ENCODE results near the gene ARHGEF40. TPM values are rescaled to one million over a fixed set of nuclear protein-coding genes. Genes with fewer than 3 reads are reported as not detected.

Gene ARHGEF40
- 20.9 and 30.8 TPM in 2 replicates for total RNA-seq

GRCh38 chr14:21070083-21070609 is at the start of gene ARHGEF40:
Gene ARHGEF40 (plus strand): TSS chr14:21070304. CDS start chr14:21070397, 93 bp downstream.

GRCh38 chr14:21024585-21025370 is 45.3 kb upstream of the ARHGEF40 start, which contains the start of gene NDRG2:
Gene NDRG2 (minus strand): TSS chr14:21025061. CDS start chr14:21023315, 1,746 bp downstream.

GRCh38 chr14:21029917-21030316 is 40.2 kb upstream of the ARHGEF40 start, which contains the start of gene TPPP2:
Gene TPPP2 (plus strand): TSS chr14:21030217. CDS start chr14:21030582, 365 bp downstream.

GRCh38 chr14:21034707-21035106 is 35.4 kb upstream of the ARHGEF40 start, which contains the start of gene RNASE13:
Gene RNASE13 (minus strand): TSS chr14:21034807. CDS start chr14:21034288, 519 bp downstream.

GRCh38 chr14:21041676-21042433 is 28.2 kb upstream of the ARHGEF40 start, which contains the start of gene RNASE7:
Gene RNASE7 (plus strand): TSS chr14:21042362. CDS start chr14:21042993, 631 bp downstream.

GRCh38 chr14:21057803-21058675 is 12.1 kb upstream of the ARHGEF40 start, which contains the start of gene RNASE8:
Gene RNASE8 (plus strand): TSS chr14:21057822. CDS start chr14:21057893, 71 bp downstream.

GRCh38 chr14:21098076-21098891 is 28.2 kb downstream of the ARHGEF40 start, which contains the start of gene ZNF219:
Gene ZNF219 (minus strand): TSS chr14:21098655. CDS start chr14:21093591, 5,064 bp downstream.

GRCh38 chr14:21100931-21101330 is 30.8 kb downstream of the ARHGEF40 start, which contains the start of gene TMEM253:
Gene TMEM253 (plus strand): TSS chr14:21101066. CDS start chr14:21101344, 278 bp downstream.

Other genes with a start within 250 kb of the ARHGEF40 start
- not detected in 2 replicates for gene RNASE3, start 178.9 kb upstream of the ARHGEF40 start, total RNA-seq
- gene RNASE2, start 114.8 kb upstream of the ARHGEF40 start, total RNA-seq, result not detected in 2 replicates
- 72.5 and 78.1 TPM in 2 replicates for gene METTL17, start 80.3 kb upstream of the ARHGEF40 start, total RNA-seq
- gene SLC39A2, start 71.0 kb upstream of the ARHGEF40 start, total RNA-seq, result 0.18 and 0.58 TPM in 2 replicates
- gene NDRG2, start 45.2 kb upstream of the ARHGEF40 start, total RNA-seq, result 0.18 TPM in 1 of 2 replicates, not detected in the other
- not detected in 2 replicates for gene TPPP2, start 40.1 kb upstream of the ARHGEF40 start, total RNA-seq
- gene RNASE13, start 35.5 kb upstream of the ARHGEF40 start, total RNA-seq, result not detected in 2 replicates
- not detected in 2 replicates for gene RNASE7, start 27.9 kb upstream of the ARHGEF40 start, total RNA-seq
- not detected in 2 replicates for gene RNASE8, start 12.5 kb upstream of the ARHGEF40 start, total RNA-seq
- 0.29 and 1.1 TPM in 2 replicates for gene ZNF219, start 28.4 kb downstream of the ARHGEF40 start, total RNA-seq
- gene TMEM253, start 30.8 kb downstream of the ARHGEF40 start, total RNA-seq, result not detected in 2 replicates
- not detected in 2 replicates for gene OR5AU1, start 85.8 kb downstream of the ARHGEF40 start, total RNA-seq
- 976 and 1,073 TPM in 2 replicates for gene HNRNPC, start 199.1 kb downstream of the ARHGEF40 start, total RNA-seq
- not detected in 2 replicates for gene RPGRIP1, start 209.8 kb downstream of the ARHGEF40 start, total RNA-seq